Cerebellar nuclear complex (tissue), 1 donor: ENCODE measurements around the gene SPACA4.

Experiments used
- DNase-seq, 2 experiments: peaks; one replicate each; lab custom pipeline; 2025; lab: John Stamatoyannopoulos, UW

The SPACA4 gene

DNA sequence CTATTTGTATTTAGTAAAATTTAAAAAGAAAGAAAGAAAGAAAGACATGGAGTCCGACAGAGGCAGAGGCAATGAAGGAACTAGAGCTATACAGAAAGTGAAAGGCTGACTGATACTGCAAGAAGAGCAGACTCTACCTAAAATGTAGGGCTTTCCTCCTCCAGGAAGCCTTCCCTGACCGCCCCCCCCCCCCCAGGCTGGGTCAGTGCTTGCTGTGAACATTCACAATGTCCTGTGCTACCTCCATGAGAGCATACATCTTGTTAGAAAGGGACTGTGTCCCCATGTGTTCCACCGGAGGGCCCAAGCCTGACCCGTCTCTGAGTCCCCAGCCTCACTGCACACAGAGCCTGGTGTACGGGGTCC, 45.1 kb downstream of the SPACA4 start:
- DNase-seq = no peak

- DNase-seq = no peak
These were observed 47.9 kb downstream of the SPACA4 start for GRCh38 chr19:48654299-48655059.

GRCh38 chr19:48656840-48657474, 50.4 kb downstream of the SPACA4 start:
- no peak for DNase-seq
